H1 (cell line): ENCODE data around the gene ETV4. TPM values are rescaled to one million over a fixed set of nuclear protein-coding genes. Genes with fewer than 3 reads are reported as not detected.
A peak's percentile ranks its signal among the peaks of the same experiment; 100 is the strongest.

Experiments used
- CTCF ChIA-PET: fragments of 300-600 bp; sonication (Branson Sonifier 250); formaldehyde crosslinking; loops from one replicate; lab custom pipeline; 2021; ENCODE audit not compliant: partially characterized antibody; lab: Charles Lee
- POLR2A ChIA-PET: fragments of 300-600 bp; sonication (Branson Sonifier 250); formaldehyde crosslinking; loops from one replicate; lab custom pipeline; 2021; ENCODE audit warnings: inconsistent platforms; ENCODE audit not compliant: partially characterized antibody; lab: Charles Lee
- DNase-seq, 2 experiments: peaks; one replicate each; pipeline versions ENCODE4 v3.0.0 to v3.0.0-alpha.2; 2010 to 2022; ENCODE audit warnings: low spot score in 2 of 2, low read depth in 1 of 2, mixed read lengths in 1 of 2
- FAIRE-seq: peaks from 2 replicates; lab custom pipeline; 2011; peaks lifted over from hg19 to GRCh38; lab: Jason Lieb, UNC
- H2AFZ ChIP-seq: 2 replicates; pipeline ENCODE4 v1.8.1; 2012; ENCODE audit warnings: low read length, inconsistent platforms
- H2AK5ac ChIP-seq: 2 replicates; pipeline ENCODE4 v1.6.1; 2013; ENCODE audit warnings: low read depth, low read length
- H2BK120ac ChIP-seq: replicated peaks from 2 replicates; pipeline ENCODE3; 2013; ENCODE audit warnings: low read depth, low read length, inconsistent platforms
- H2BK12ac ChIP-seq: 2 replicates; pipeline ENCODE4 v1.6.1; 2013; ENCODE audit warnings: low read depth, low read length
- H2BK15ac ChIP-seq: 2 replicates; pipeline ENCODE4 v1.6.1; 2013; ENCODE audit warnings: low read length
- H2BK20ac ChIP-seq: 2 replicates; pipeline ENCODE4 v1.6.1; 2013; ENCODE audit warnings: low read length
- H2BK5ac ChIP-seq: 2 replicates; pipeline ENCODE4 v1.6.1; 2013; ENCODE audit warnings: low read depth, low read length
- H3K14ac ChIP-seq: 2 replicates; pipeline ENCODE4 v1.6.1; 2013; ENCODE audit warnings: inconsistent platforms; ENCODE audit not compliant: insufficient read length
- H3K18ac ChIP-seq: 2 replicates; pipeline ENCODE4 v1.6.1; 2013; ENCODE audit warnings: low read length; ENCODE audit errors: extremely low read depth
- H3K23ac ChIP-seq: 2 replicates; pipeline ENCODE4 v1.6.1; 2013; ENCODE audit warnings: inconsistent platforms; ENCODE audit not compliant: insufficient read length
- H3K23me2 ChIP-seq: 2 replicates; pipeline ENCODE4 v1.6.1; 2013; ENCODE audit warnings: low read depth, low read length
- H3K27ac ChIP-seq: 2 replicates; pipeline ENCODE4 v1.6.1; 2011; ENCODE audit warnings: low read depth, low read length, inconsistent platforms
- H3K27me3 ChIP-seq, 4 experiments: replicated peaks in 1 of 4; 1 replicate in 1 of 4; 2 replicates in 3 of 4; pipeline versions ENCODE4 v1.6.1 to v1.8.1; 2011 to 2013; ENCODE audit warnings: low read length in 3 of 4, mild to moderate bottlenecking in 3 of 4, inconsistent platforms in 2 of 4, mixed read lengths in 2 of 4, moderate library complexity in 1 of 4; ENCODE audit not compliant: control insufficient read depth in 3 of 4, insufficient read depth in 3 of 4; ENCODE audit errors: extremely low read depth in 1 of 4
- H3K36me3 ChIP-seq, 4 experiments: 2 replicates each; pipeline versions ENCODE4 v1.6.1 to v1.8.1; 2011 to 2013; ENCODE audit warnings: mild to moderate bottlenecking in 4 of 4, low read length in 3 of 4, moderate library complexity in 2 of 4, control low read depth in 1 of 4, inconsistent platforms in 1 of 4; ENCODE audit not compliant: insufficient read depth in 4 of 4, control insufficient read depth in 2 of 4
- H3K4ac ChIP-seq: replicated peaks from 2 replicates; pipeline ENCODE3; 2013; ENCODE audit warnings: low read length, low read depth, mixed read lengths, inconsistent platforms; ENCODE audit not compliant: insufficient read length
- H3K4me1 ChIP-seq, 4 experiments: replicated peaks in 1 of 4; 1 replicate in 1 of 4; 2 replicates in 3 of 4; pipeline versions ENCODE4 v1.6.1 to v1.8.1; 2011 to 2013; ENCODE audit warnings: low read length in 3 of 4, inconsistent platforms in 2 of 4, mixed read lengths in 1 of 4; ENCODE audit not compliant: insufficient read depth in 4 of 4, control insufficient read depth in 3 of 4
- H3K4me2 ChIP-seq, 2 experiments: 2 replicates each; pipeline versions ENCODE4 v1.6.1 to v1.8.1; 2011 to 2013; ENCODE audit warnings: low read depth in 2 of 2, low read length in 2 of 2, control low read depth in 1 of 2, inconsistent platforms in 1 of 2, mild to moderate bottlenecking in 1 of 2; ENCODE audit not compliant: insufficient read depth in 1 of 2
- H3K4me3 ChIP-seq, 4 experiments: fragments of 200-600, 300-600 bp in 1 of 4; sonication (generic), shearing (Covaris generic), sonication (Bioruptor Twin) in 1 of 4; 2 replicates each; pipeline versions ENCODE4 v1.5.1 to v1.8.1; 2011 to 2016; ENCODE audit warnings: low read length in 4 of 4, low read depth in 3 of 4, control low read depth in 2 of 4, inconsistent platforms in 2 of 4, mild to moderate bottlenecking in 2 of 4, mixed read lengths in 1 of 4, moderate library complexity in 1 of 4; ENCODE audit not compliant: insufficient read depth in 2 of 4; ENCODE audit errors: extremely low read depth in 1 of 4
- H3K56ac ChIP-seq: replicated peaks from 2 replicates; pipeline ENCODE3; 2013; ENCODE audit warnings: low read depth, mild to moderate bottlenecking, mixed read lengths, low read length, inconsistent platforms; ENCODE audit not compliant: insufficient read length
- H3K79me1 ChIP-seq: 2 replicates; pipeline ENCODE4 v1.6.1; 2013; ENCODE audit warnings: low read depth, low read length, control low read depth
- H3K79me2 ChIP-seq, 2 experiments: 2 replicates each; pipeline versions ENCODE4 v1.6.1 to v1.8.1; 2012 to 2013; ENCODE audit warnings: low read length in 2 of 2, mild to moderate bottlenecking in 2 of 2, inconsistent platforms in 1 of 2; ENCODE audit not compliant: insufficient read depth in 2 of 2, control insufficient read depth in 1 of 2
- H3K9ac ChIP-seq, 4 experiments: replicated peaks in 1 of 4; 1 replicate in 1 of 4; 2 replicates in 3 of 4; pipeline versions ENCODE4 v1.6.1 to v1.8.1; 2011 to 2013; ENCODE audit warnings: low read depth in 3 of 4, low read length in 3 of 4, control low read depth in 2 of 4, mild to moderate bottlenecking in 2 of 4, moderate library complexity in 2 of 4, inconsistent platforms in 1 of 4; ENCODE audit errors: extremely low read depth in 1 of 4
- H3K9me3 ChIP-seq, 2 experiments: 2 replicates each; pipeline versions ENCODE4 v1.6.1 to v1.8.1; 2012 to 2013; ENCODE audit warnings: mild to moderate bottlenecking in 2 of 2, moderate library complexity in 2 of 2, control low read depth in 1 of 2, inconsistent platforms in 1 of 2, low read depth in 1 of 2, low read length in 1 of 2, mixed read lengths in 1 of 2; ENCODE audit not compliant: insufficient read depth in 2 of 2
- H4K20me1 ChIP-seq, 2 experiments: replicated peaks in 1 of 2; 2 replicates each; pipeline versions ENCODE3 to v1.8.1; 2011 to 2013; ENCODE audit warnings: inconsistent platforms in 2 of 2, low read length in 2 of 2, mild to moderate bottlenecking in 1 of 2; ENCODE audit not compliant: insufficient read depth in 2 of 2, control insufficient read depth in 1 of 2
- H4K5ac ChIP-seq: 2 replicates; pipeline ENCODE4 v1.6.1; 2013; ENCODE audit warnings: low read length, low read depth, mixed read lengths, inconsistent platforms; ENCODE audit not compliant: insufficient read length
- H4K8ac ChIP-seq: 2 replicates; pipeline ENCODE4 v1.8.0; 2013; ENCODE audit warnings: mild to moderate bottlenecking, moderate library complexity, low read length, inconsistent platforms; ENCODE audit not compliant: insufficient read depth; ENCODE audit errors: extremely low read depth
- H4K91ac ChIP-seq: replicated peaks from 2 replicates; pipeline ENCODE3; 2013; ENCODE audit warnings: low read length, mixed read lengths, inconsistent platforms; ENCODE audit not compliant: insufficient read length
- JUN ChIP-seq: IDR thresholded peaks from 2 replicates; pipeline ENCODE4 v1.6.1; 2011; ENCODE audit warnings: low read depth, mild to moderate bottlenecking, improper control_type of control experiment, low read length
- POLR2A ChIP-seq, 2 experiments: IDR thresholded peaks; 1 replicate in 1 of 2; 2 replicates in 1 of 2; pipeline ENCODE4 v1.6.1; 2011; ENCODE audit warnings: low read depth in 2 of 2, low read length in 2 of 2, mild to moderate bottlenecking in 2 of 2; ENCODE audit errors: control extremely low read depth in 1 of 2
- POLR2AphosphoS5 ChIP-seq: IDR thresholded peaks from 2 replicates; pipeline ENCODE4 v1.6.1; 2011; ENCODE audit warnings: low read depth, low read length
- SIN3A ChIP-seq, 2 experiments: IDR thresholded peaks in 1 of 2; conservative IDR thresholded peaks in 1 of 2; 2 replicates each; pipeline ENCODE4 v1.6.1; 2011 to 2012; ENCODE audit warnings: low read length in 2 of 2, improper control_type of control experiment in 1 of 2, low read depth in 1 of 2, mild to moderate bottlenecking in 1 of 2
- WGBS, 2 experiments: shearing (Covaris generic) in 1 of 2; methylation state at CpG; one replicate each; pipeline versions ENCODE4 v1.1.6 to v1.1.7; 2013 to 2015; ENCODE audit warnings: low lambda C conversion rate in 2 of 2, mixed read lengths in 2 of 2, inconsistent platforms in 1 of 2, low coverage in 1 of 2, missing lambda C conversion rate in 1 of 2; ENCODE audit not compliant: insufficient replicate concordance in 2 of 2, insufficient coverage in 1 of 2, insufficient read length in 1 of 2; ENCODE audit errors: extremely low coverage in 1 of 2, missing lambda C conversion rate in 1 of 2; 5-methylcytosine and 5-hydroxymethylcytosine counted together
- polyA plus RNA-seq, 7 experiments: library from polyadenylated mRNA; depleted of rRNA in 3 of 7; stranded (reverse) in 5 of 7; unstranded in 2 of 7; fragments of >200 nt in 5 of 7; fragments of 200-250 nt in 2 of 7; gene quantifications; 1 replicate in 5 of 7; 2 replicates in 1 of 7; 4 replicates in 1 of 7; pipeline versions ENCODE4 v1.2.1 to v1.2.3, GENCODE V29; 2011 to 2013; ENCODE audit warnings: missing spikeins in 2 of 7, mixed read lengths in 2 of 7
- total RNA-seq: library from RNA; stranded (reverse); fragmentation: NEBNext Ultra II Directional; extraction: Animal tissue kit (Norgen Biotek cat#: 25700); gene quantifications from 2 replicates; pipeline ENCODE4 v1.2.1, GENCODE V29; 2021

The ETV4 gene
- total and polyA plus RNA-seq, 2 of the 8 experiments (the other 6 are each of a cell fraction or from before 2014, with no cell fraction given), result 75.2 to 143 TPM

- Histone ChIP-seq H2BK15ac (no peak overlapping the region), H3K14ac (no peak overlapping the region), H2AFZ (no peak overlapping the region), H2AK5ac (no peak overlapping the region), H3K79me1 (peaks cover 2% of the 10 kb centered on the region; the same call in 1 of the 2 replicates), H3K36me3 (peaks cover 8 to 34% (median 24%) of the 10 kb centered on the region in 4 experiments; a peak in 7 of 8 replicates), H3K79me2 (no peaks in the 10 kb centered on the region), H2BK12ac (no peak overlapping the region), H4K8ac (no peak overlapping the region), H3K18ac (no peak overlapping the region), H2BK5ac (peak overlapping the region; percentile 60; the same call in 1 of the 2 replicates), H3K27me3 (no peaks in the 10 kb centered on the region), H3K27ac (no peak overlapping the region), H3K4ac (no peak overlapping the region), H3K23me2 (peaks cover 4% of the 10 kb centered on the region; the same call in 1 of the 2 replicates), H3K23ac (no peak overlapping the region), H3K4me2 (no peak overlapping the region), H3K9ac (no peak overlapping the region), H4K5ac (no peak overlapping the region), H3K56ac (no peak overlapping the region), H3K9me3 (no peaks in the 10 kb centered on the region), H3K4me3 (no peak overlapping the region), H3K4me1 (peaks cover 18 to 46% (median 22%) of the 10 kb centered on the region in 4 experiments), H4K20me1 (peaks cover 2 to 4% of the 10 kb centered on the region in 2 experiments), H4K91ac (no peak overlapping the region), H2BK20ac (no peak overlapping the region), H2BK120ac (no peak overlapping the region)
- 88% methylated on average over 7 of the region's 7 CpGs; no CpG with 5 or more reads in 1 of the 2 experiments for WGBS, 2 experiments
- ChIA-PET POLR2A (interaction anchor here (0.7 to 12.6 kb wide), 23 partner anchors 9 to 230 kb away, joined by 3 to 345 read pairs (median 4); partner anchors contain the start of gene ETV4), CTCF (interaction anchor here (0.6 to 4.5 kb wide), 10 partner anchors 12 to 234 kb away, joined by 3 to 21 read pairs (median 6); no protein-coding TSS in a partner anchor)
- DNase-seq (no peak), FAIRE-seq (no peak)
- TF ChIP-seq POLR2A (IDR thresholded peaks at IDR 0.05; ENCODE audit: control extremely low read depth in 1 of 2, low read depth in 2 of 2, low read length in 2 of 2) (peak in 1 of 2 experiments; percentile 49; a peak in 1 of 3 replicates), SIN3A (conservative IDR thresholded peaks at IDR 0.05 in 1 of 2, IDR thresholded peaks at IDR 0.05 in 1 of 2; ENCODE audit: low read depth in 1 of 2, low read length in 2 of 2) (no peak), JUN (no peak), POLR2AphosphoS5 (0 out of 2 replicates have a peak, but pooled peaks have one; percentile 19)
Measured at GRCh38 chr17:43526886-43527648, 19.1 kb downstream of the ETV4 start.
